HG03439 (cell line): ENCODE data around the gene STK17B.
"Not testable (repeated sequence)": the region's sequence is repeated elsewhere in the genome, so short reads cannot be mapped to it uniquely, and the experiment has no call there.

Experiments used
- ATAC-seq: cut with Tn5 transposase; IDR thresholded peaks from one replicate; pipeline ENCODE4 v1.9.1; 2021; ENCODE audit warnings: mild to moderate bottlenecking, moderate library complexity; ENCODE audit not compliant: unreplicated experiment

Gene STK17B

DNA sequence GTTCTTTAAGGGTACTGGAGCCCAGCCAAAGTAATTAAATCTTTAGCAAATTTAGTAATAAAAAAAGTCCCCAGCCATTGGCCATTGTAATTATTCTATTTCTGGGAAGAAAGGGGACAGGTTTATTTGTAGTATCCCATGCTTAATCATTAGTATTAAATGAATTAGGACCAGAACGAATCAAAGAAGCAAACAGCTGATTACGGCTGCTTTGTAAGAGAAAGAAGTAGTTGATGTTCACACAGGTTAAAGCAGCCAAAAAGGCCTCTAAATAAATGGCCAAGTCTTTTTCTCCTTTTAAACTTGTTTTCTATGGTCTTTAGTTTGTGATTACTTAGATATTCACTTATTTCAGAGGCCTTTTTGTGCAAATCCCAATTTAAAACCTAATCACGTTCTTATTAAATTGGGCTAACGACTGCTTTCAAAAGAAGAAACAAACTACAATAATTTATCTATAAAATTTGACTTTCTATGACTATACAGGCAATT is 54.1 kb downstream of the STK17B start:
- ATAC-seq = no peak

DNA sequence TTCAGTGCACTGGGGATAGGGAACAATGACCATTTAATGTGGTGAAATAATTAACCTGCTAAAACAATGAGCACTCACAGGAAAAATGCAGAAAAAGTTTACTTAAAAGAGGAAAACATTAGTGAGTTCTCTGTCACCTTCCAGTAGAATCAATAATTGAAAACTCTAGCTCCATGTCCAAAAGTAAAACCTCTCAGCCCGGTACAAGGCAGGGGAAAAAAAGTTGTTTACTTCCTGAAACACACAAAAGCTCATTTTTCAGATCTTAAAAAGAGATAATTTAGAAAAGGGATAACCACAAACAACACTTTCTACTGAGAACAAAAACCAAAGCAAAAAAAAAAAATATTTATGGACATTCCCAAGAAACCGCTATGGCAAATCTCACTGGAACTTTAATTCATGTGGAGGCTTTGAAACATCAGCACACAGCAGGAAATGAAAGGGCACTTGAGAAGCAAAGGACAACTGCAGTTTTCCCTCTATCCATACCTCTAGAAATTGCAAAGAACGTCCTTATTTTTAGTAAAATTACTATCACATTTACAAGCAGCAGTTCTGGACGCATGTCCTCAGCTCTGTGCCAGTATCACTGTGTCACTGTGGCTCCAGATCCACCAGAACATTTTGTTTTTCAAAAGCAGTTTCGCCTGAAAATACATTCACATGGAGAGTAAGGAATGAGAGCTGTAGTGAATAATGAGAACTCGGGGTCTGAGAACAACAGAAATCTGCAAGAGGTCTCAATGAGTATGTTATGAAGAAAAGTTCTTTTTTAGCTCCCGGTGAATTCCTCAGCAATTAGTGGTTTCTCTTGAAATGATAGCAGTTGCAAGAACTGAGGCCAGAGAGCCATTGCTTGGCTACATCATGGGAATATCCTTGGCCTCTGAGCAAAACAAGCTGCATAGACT is 58.1 kb downstream of the STK17B start:
- no peak for ATAC-seq

DNA sequence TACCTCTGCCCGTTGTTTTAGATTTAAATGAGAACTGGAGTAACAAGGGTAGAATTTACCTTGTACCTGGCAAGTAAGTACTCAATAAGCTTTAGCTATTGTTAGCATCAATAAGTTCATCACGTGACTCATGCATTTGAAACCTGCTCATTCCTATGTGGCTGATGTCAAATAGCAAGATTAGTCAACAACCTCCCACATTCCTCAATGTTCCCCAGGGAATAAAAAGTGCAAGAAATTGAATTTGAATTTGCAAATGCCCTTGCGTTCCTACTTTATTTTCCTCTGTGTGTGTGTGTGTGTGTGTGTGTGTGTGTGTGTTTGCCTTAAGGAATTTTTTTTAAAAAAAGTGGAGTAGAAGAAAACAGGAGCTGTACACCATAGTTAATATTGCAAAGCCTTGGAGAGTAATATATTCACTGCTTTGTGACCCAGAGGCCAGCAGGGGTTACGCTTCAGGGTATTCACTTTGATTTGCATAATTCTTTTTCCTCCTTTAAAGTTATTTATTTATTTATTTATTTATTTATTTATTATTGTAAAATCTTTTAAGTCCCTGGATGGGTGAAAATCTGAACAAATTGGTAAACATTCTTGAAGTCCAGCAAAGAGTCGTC is 58.9 kb downstream of the STK17B start:
- ATAC-seq = no peak

DNA sequence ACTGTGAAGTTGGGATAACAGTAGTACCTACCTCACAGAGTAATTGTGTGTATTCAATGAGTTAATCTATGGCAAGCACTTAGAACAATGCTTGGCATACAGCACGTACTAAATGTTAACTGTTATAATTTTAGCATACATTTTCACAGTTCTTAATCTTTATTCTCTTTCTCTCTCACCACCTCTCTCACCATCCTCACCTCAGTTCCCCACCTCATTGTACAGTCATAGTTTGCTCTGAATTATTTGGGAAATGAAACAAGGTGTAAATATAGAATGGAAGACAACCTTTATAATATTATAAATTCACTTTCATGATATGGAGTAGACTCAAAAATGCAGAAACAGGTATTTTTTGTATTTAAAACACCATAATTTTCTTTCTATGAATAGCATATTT is 62.8 kb downstream of the STK17B start:
- ATAC-seq = no peak

DNA sequence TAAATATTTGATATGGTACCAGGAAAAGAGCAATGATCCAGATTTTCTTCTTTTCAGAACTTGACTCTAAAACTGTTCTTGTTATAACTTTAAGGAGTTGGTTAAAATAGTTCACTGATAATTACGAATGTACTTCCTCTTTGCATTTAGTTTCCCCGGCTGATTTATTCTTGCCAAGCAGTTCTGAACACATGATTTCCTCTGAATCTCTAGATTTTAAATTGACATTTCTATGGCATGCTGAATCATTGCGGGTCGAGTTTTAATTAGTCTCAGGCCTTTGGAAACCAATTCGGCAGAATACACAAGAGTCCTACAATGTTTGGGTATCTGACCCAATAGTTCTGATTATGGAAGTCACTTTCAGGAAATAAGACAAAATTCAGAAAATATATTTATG is 65.4 kb downstream of the STK17B start:
- no peak for ATAC-seq

DNA sequence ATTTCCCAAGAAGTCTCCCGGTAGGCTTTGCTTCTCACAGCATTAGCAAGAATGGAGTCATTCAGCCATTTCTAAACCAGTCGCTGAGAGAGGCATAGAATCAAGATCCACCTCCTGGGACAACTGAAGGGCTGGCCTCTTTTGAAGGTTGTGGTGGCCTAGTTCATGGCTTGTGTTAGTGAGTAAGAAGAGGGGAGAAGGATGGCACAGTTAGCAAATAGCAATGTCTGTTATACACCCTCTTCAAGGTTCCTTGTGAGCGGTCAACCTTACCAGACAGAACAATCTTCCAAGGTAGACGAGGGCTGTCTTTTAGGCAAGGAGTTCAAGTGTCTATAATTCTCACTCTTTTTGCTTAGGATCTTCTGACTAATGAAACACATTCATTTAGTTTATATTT is 67.3 kb downstream of the STK17B start:
- no peak for ATAC-seq

DNA sequence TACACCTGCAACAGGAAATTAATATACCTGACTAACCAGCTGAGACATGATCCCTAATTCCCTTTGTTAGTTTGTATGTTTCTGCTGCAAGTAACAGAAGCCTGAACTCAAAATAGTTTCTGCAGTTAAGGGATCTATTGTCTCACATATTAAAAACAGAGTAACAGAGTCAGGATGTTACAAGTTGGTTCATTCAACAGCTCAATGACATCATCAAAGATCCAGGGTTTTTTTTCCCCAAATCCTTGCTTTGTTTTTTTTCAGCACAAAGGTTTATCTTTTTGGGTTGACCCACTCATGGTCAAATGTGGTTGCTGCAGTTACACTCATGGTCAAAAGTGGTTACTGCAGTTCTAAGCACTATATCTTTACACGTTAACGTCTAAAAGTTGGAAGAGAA is 67.8 kb downstream of the STK17B start:
- no peak for ATAC-seq

DNA sequence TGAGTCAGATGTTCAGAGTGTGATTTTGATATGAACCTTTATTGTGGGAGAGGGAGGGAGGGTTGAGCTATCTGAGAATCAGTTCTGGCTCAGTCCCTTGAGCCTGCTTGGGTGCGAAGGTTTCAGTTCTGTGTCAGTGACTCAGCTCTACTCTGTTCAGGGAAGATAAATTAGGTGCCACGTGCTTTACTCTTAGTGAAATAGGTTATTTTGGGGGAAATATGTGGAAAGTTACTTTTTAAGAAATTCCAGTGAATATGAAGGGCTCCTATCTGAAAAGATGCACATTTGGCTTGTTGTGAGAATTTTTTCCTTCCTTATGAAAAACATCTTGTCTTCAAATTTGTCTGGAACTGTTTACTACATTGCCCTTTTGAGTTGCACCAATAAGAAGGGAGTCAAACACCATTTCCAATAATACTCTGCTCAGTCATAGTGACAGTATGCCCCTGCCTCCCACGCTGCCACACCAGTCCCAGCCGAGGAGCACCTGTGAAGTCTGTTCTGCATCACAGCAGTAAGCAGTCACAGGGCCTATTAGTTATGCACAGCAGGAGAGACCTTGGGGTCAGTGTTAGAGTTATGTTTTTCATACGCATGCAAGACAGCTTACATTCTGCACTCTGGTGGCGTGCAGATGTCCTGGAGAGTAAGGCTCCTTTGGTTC is 69.9 kb downstream of the STK17B start:
- ATAC-seq = peak; percentile 94

DNA sequence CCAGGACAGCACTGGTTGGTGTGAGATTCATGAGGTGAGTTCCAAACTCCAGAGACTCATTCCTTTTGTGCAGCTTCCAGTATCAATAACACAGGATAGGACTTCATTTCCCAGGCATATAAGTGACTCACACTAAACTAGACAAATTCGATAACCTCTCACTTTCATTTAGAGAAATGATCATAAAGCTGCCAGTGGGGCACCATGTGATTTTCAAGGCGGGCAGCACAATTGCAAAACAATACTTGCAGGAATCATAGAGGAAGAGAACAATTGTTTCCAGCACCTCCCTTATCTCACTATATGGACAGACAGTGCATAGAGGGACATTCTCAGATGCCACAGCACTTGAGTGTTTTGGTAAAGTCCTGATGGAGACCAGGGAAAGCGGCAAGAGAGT is 71.5 kb downstream of the STK17B start:
- ATAC-seq = no peak

DNA sequence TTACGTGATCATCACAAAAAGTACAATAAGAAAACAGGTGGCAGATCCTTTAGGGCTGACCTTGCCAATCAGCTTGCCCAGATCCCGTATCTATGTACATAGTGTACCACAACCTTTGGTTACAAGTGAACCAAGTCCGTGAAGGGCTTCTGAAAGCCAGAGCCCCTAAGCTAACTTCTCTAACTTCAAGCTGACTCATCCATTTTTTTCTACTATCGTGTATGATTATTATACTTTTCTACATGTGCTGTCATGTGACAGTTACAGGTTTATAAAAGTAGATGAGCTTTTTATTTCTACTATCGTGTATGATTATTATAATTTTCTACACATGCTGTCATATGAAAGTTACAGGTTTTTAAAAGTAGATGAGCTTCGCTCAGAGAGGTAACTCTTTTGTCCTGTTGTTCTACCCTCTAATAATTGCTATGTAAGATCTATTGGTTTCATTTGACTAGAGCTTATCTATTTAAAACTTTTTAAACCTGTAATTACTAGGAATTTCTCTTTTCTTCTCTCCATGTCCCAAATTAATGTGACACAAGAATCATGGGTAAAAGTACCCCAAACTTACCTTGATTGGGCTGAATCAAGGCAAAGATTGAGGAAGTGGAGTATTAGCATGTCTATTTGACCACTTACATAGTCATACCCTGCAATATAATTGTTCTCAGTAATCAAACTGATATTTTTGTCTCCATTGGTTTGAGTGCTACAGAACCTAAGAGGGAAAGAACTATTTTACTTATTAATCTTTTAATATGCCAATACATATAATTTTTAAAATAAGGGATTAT is 73.3 kb downstream of the STK17B start:
- no peak for ATAC-seq

DNA sequence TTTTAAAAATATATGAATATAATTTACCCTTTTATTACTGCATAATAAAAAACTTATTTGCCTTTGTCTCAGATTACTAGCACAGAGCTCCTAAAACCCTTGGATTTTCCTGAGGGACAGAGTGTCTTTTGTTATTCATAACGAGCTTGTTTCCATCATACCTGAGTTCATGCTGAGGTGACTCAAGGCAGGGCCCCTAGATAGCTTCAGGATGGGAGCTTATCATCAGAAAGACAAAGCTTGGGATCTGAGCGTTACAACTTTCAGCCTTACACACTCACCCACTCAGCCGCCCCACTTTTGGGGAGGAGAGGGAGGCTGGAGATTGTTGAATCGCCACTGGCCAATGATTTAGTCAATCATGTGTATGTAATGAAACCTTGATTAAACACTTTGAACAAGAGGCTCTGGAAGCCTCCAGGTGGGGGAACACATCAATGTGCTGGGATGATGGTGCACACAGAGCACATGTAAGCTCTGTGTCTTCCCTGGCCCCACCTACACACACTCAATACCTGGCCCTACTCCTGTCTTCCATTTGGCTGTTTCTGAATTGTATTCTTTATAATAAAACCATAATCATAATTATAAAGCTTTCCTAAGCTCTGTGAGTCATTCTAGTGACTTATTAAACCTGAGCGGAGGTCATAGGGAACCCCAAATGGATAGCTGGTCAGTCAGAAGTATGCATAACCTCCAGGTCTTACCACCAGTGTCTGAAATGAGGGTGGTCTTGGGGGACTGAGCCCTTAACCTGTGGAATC is 74.2 kb downstream of the STK17B start:
- no peak for ATAC-seq

DNA sequence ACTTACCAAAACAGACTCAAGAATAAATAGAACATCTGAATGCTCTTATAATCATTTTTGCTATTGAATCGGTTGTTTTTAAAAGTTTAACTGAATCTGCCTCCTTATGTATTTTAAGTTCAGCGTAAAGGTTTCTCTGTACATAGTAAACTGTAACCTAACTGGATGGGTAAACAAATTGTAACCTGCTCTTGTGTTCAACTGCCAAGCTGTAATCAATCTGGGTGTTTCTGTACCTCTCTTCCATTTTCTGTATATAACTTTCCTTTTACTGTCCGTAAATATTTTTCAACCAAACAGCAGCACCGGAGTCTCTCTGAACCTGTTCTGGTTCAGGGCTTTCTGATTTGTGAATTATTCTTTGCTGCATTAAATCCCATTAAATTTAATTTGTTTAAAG is 75.1 kb downstream of the STK17B start:
- ATAC-seq = no peak

DNA sequence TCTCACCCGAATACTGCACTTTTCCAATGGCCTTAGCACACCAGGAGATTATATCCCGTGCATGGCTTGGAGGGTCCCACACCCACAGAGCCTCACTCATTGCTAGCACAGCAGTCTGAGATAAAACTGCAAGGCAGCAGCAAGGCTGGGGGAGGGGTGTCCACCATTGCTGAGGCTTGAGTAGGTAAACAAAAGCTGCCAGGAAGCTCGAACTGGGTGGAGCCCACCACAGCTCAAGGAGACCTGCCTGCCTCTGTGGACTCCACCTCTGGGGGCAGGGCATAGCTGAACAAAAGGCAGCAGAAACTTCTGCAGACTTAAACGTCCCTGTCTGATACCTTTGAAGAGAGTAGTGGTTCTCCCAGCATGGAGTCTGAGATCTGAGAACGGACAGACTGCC is 81.9 kb downstream of the STK17B start:
- not testable (repeated sequence) for ATAC-seq

DNA sequence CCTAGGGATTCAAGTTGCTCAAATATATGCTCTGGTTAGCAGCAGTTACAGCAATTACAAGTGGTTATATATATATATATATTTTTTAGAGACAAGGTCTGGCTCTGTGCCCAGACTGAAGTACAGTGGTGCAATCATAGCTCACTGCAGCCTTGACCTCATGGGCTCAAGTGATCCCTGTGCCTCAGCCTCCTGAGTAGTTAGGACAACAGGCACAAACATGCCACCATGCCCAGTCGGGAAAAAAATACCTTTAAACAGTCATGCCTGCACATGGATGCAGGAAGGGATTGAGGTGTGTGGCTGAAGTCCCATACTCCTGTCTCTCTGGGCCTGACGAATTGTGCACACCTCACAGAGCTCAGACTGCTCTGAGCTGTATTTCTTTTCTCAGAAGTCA is 83.2 kb downstream of the STK17B start:
- no peak for ATAC-seq

DNA sequence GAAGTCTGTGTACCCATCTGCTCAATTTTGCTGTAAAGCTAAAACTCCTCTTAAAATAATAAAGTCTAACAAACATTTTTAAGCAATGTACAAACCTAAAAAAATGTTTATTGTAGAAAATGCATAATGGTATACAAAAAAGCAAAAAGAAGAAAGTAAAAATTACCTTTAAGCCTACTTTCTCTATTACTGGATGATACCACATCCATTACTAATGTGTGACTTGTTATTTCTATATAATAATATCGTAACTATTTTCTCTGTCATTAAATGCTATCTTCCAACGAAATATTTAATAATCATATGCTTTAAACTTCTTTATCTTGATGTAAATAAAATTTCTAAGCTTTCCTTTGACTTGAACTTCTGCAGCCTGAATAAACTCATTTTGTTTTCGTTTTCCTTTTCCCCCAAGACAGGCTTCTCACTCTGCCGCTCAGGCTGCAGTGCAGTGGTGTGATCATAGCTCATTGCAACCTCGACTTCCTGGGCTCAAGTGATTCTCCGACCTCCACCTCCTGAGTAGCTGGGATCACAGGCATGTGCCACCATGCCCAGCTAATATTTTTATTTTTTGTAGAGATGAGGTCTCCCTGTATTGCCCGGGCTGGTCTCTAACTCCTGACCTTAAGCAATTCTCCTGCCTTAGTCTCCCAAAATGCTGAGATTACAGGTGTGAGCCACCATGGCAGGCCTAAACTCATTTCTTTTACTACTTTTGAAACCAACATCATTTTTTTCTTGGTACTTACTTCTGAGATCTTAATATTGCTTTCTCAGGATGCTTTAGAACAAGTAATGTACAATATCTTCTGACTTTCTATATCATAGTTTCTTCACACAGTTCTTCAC is 84.6 kb downstream of the STK17B start:
- peak; percentile 77 for ATAC-seq

DNA sequence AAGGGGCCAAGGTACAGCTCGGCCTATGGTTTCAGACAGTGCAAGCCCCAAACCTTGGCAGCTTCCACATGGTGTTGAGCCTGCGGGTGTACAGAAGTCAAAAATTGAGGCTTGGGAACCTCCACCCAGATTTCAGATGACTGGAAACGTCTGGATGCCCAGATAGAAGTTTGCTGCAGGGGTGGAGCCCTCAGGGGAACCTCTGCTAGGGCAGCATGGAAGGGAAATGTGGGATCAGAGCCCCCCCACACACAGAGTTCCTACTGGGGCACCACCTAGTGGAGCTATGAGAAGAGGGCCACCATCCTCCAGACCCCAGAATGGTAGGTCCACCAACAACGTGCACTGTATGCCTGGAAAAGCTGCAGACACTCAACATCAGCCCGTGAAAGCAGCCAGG is 87.8 kb downstream of the STK17B start:
- ATAC-seq = no peak
